Lung microvascular endothelial cell (primary cell): ENCODE results near the gene PFKFB3. TPM values are rescaled to one million over a fixed set of nuclear protein-coding genes. Genes with fewer than 3 reads are reported as not detected.
"Not testable (repeated sequence)": the region's sequence is repeated elsewhere in the genome, so short reads cannot be mapped to it uniquely, and the experiment has no call there.

ENCODE experiments used
- DNase-seq, 2 donors: peaks; one replicate each; pipeline versions ENCODE4 v3.0.0 to v3.0.0-alpha.2; 2010; ENCODE audit warnings: low read depth in 2 of 2
- total RNA-seq: library from RNA; depleted of rRNA; stranded (reverse); fragments of >200 nt; gene quantifications from 2 replicates; pipeline ENCODE4 v1.2.1, GENCODE V29; 2014

PFKFB3 gene
- total RNA-seq, 1 donor from 2014 or later, result 21.0 TPM

GRCh38 chr10:6272126-6272525 is 69.4 kb downstream of the PFKFB3 start:
- DNase-seq, result no peak

GRCh38 chr10:6273351-6273750 is 70.6 kb downstream of the PFKFB3 start:
- no peak for DNase-seq

GRCh38 chr10:6274040-6274439 is 71.3 kb downstream of the PFKFB3 start:
- no peak for DNase-seq

GRCh38 chr10:6274484-6274883 is 71.8 kb downstream of the PFKFB3 start:
- no peak for DNase-seq

GRCh38 chr10:6275022-6275997 is 72.6 kb downstream of the PFKFB3 start:
- peak; percentile 93 to 100 for DNase-seq

- no peak for DNase-seq
Measured at GRCh38 chr10:6276356-6276755, 73.6 kb downstream of the PFKFB3 start.

- no peak for DNase-seq
Measured at GRCh38 chr10:6278519-6279120, 75.9 kb downstream of the PFKFB3 start.

GRCh38 chr10:6279540-6280267 is 77.0 kb downstream of the PFKFB3 start:
- peak; percentile 20 to 80 for DNase-seq

- no peak for DNase-seq
Measured at GRCh38 chr10:6280291-6280690, 77.6 kb downstream of the PFKFB3 start.

GRCh38 chr10:6282454-6282958 is 79.8 kb downstream of the PFKFB3 start:
- DNase-seq, result no peak

- DNase-seq, result no peak
Measured at GRCh38 chr10:6283655-6284054, 80.9 kb downstream of the PFKFB3 start.

GRCh38 chr10:6290621-6291020 is 87.9 kb downstream of the PFKFB3 start:
- not testable (repeated sequence) for DNase-seq

GRCh38 chr10:6292741-6293151 is 90.0 kb downstream of the PFKFB3 start:
- peak in 1 of 2 donors; percentile 48 for DNase-seq

- DNase-seq, result not testable (repeated sequence)
Measured at GRCh38 chr10:6296425-6296824, 93.7 kb downstream of the PFKFB3 start.

- peak in 1 of 2 donors; percentile 9 for DNase-seq
Measured at GRCh38 chr10:6296828-6297251, 94.1 kb downstream of the PFKFB3 start.

- DNase-seq, result no peak
Measured at GRCh38 chr10:6297522-6297921, 94.8 kb downstream of the PFKFB3 start.

- DNase-seq, result no peak
Measured at GRCh38 chr10:6297951-6298381, 95.2 kb downstream of the PFKFB3 start.

GRCh38 chr10:6298428-6298827 is 95.7 kb downstream of the PFKFB3 start:
- no peak for DNase-seq

GRCh38 chr10:6299234-6299633 is 96.5 kb downstream of the PFKFB3 start:
- no peak for DNase-seq

GRCh38 chr10:6299743-6300105 is 97.0 kb downstream of the PFKFB3 start:
- DNase-seq, result no peak

GRCh38 chr10:6300106-6300783 is 97.5 kb downstream of the PFKFB3 start:
- DNase-seq, result peak in 1 of 2 donors; percentile 43
